GM12878 (cell line): ENCODE results near the gene ALOXE3. TPM values are rescaled to one million over a fixed set of nuclear protein-coding genes. Genes with fewer than 3 reads are reported as not detected.

Experiments
- ATAC-seq: fragments of 200-7000 bp; cut with Tn5 transposase; 3 replicates; pipeline ENCODE4 v1.9.1; 2020; ENCODE audit warnings: mild to moderate bottlenecking, moderate library complexity
- BruUV-seq: library from RNA; stranded (reverse); fragments of 400-500 nt; replicated peaks from 2 replicates; lab custom pipeline; 2021; lab: Mats Ljungman, UMichigan
- CTCF ChIA-PET: fragments of 300-600 bp; sonication (Branson Sonifier 250); formaldehyde crosslinking; extraction: SDS; loops from one replicate; lab custom pipeline; 2021; ENCODE audit warnings: inconsistent platforms; lab: Yijun Ruan, JAX
- POLR2A ChIA-PET: fragments of 350-600 bp; formaldehyde crosslinking; extraction: SDS; loops from one replicate; lab custom pipeline; 2021; ENCODE audit warnings: inconsistent platforms; lab: Charles Lee
- RAD21 ChIA-PET: fragments of 300-600 bp; sonication (Branson Sonifier 250); formaldehyde crosslinking; loops from one replicate; lab custom pipeline; 2023; ENCODE audit warnings: antibody characterized with exemption; ENCODE audit not compliant: unreplicated experiment; lab: Charles Lee
- SMC1A ChIA-PET: fragments of 300-600 bp; sonication (Branson Sonifier 250); formaldehyde crosslinking; loops from one replicate; lab custom pipeline; 2023; ENCODE audit not compliant: unreplicated experiment, uncharacterized antibody; lab: Charles Lee
- DNase-seq: peaks from one replicate; pipeline ENCODE4 v3.0.0-alpha.2; 2011; ENCODE audit warnings: low read depth, low spot score
- FAIRE-seq: peaks from 3 replicates; lab custom pipeline; 2011; peaks lifted over from hg19 to GRCh38; lab: Jason Lieb, UNC
- H2AFZ ChIP-seq: 2 replicates; pipeline ENCODE4 v1.6.0; 2011; ENCODE audit warnings: low read depth, low read length, control low read depth; ENCODE audit not compliant: control insufficient read depth
- H3K27ac ChIP-seq: 2 replicates; pipeline ENCODE4 v1.5.1; 2011; ENCODE audit warnings: control low read depth; ENCODE audit not compliant: control insufficient read depth, insufficient read depth
- H3K27me3 ChIP-seq, 2 experiments: replicated peaks in 1 of 2; 2 replicates each; pipeline versions ENCODE4 v1.6.0 to v1.6.1; 2011; ENCODE audit warnings: low read length in 1 of 2; ENCODE audit not compliant: control insufficient read depth in 2 of 2, insufficient read depth in 2 of 2
- H3K36me3 ChIP-seq, 2 experiments: 2 replicates each; pipeline ENCODE4 v1.5.1; 2011; ENCODE audit warnings: low read length in 1 of 2; ENCODE audit not compliant: control insufficient read depth in 2 of 2, insufficient read depth in 2 of 2
- H3K4me1 ChIP-seq: 2 replicates; pipeline ENCODE4 v1.6.1; 2011; ENCODE audit warnings: mild to moderate bottlenecking, low read length, moderate library complexity, mixed read lengths; ENCODE audit not compliant: control insufficient read depth, insufficient read depth
- H3K4me2 ChIP-seq: 2 replicates; pipeline ENCODE4 v1.6.0; 2011; ENCODE audit warnings: control low read depth; ENCODE audit not compliant: control insufficient read depth, insufficient read depth
- H3K4me3 ChIP-seq: fragments of 200-600 bp; sonication (generic); 2 replicates; pipeline ENCODE4 v1.5.1; 2016
- H3K79me2 ChIP-seq: 2 replicates; pipeline ENCODE4 v1.6.0; 2011; ENCODE audit warnings: low read length; ENCODE audit not compliant: control insufficient read depth, insufficient read depth
- H3K9ac ChIP-seq: 2 replicates; pipeline ENCODE4 v1.8.0; 2011; ENCODE audit warnings: low read length, control low read depth, mixed read lengths; ENCODE audit not compliant: control insufficient read depth, insufficient read depth
- H3K9me3 ChIP-seq: replicated peaks from 3 replicates; pipeline ENCODE4 v1.5.1; 2011; ENCODE audit warnings: mild to moderate bottlenecking, low read length; ENCODE audit not compliant: control insufficient read depth, insufficient read depth
- H4K20me1 ChIP-seq: 2 replicates; pipeline ENCODE4 v1.6.0; 2011; ENCODE audit not compliant: control insufficient read depth, insufficient read depth
- ASH2L ChIP-seq: fragments of 300-600, 200-600 bp; sonication (generic); IDR thresholded peaks from 2 replicates; pipeline ENCODE4 v1.6.1; 2017; ENCODE audit warnings: low read depth, mild to moderate bottlenecking, borderline replicate concordance
- ATF2 ChIP-seq: IDR thresholded peaks from 2 replicates; pipeline ENCODE4 v1.6.1; 2012; ENCODE audit warnings: low read length, inconsistent platforms
- ATF3 ChIP-seq: IDR thresholded peaks from 2 replicates; pipeline ENCODE4 v1.6.1; 2011; ENCODE audit warnings: low read depth, mild to moderate bottlenecking, low read length, moderate library complexity, borderline replicate concordance; ENCODE audit errors: extremely low read depth
- BCL3 ChIP-seq: IDR thresholded peaks from 2 replicates; pipeline ENCODE4 v1.6.1; 2011; ENCODE audit warnings: borderline replicate concordance, low read depth, mild to moderate bottlenecking, moderate library complexity, low read length; ENCODE audit not compliant: insufficient read depth, poor library complexity, severe bottlenecking
- BRCA1 ChIP-seq: IDR thresholded peaks from 2 replicates; pipeline ENCODE4 v1.6.1; 2011; ENCODE audit warnings: low read depth, low read length, improper control_type of control experiment
- CBFB ChIP-seq: IDR thresholded peaks from 2 replicates; pipeline ENCODE4 v1.6.1; 2016; ENCODE audit warnings: antibody characterized with exemption, low read depth
- CREB1 ChIP-seq: IDR thresholded peaks from 2 replicates; pipeline ENCODE4 v1.6.1; 2012; ENCODE audit warnings: low read depth, mild to moderate bottlenecking, inconsistent platforms
- CREM ChIP-seq: IDR thresholded peaks from 2 replicates; pipeline ENCODE4 v1.6.1; 2014; ENCODE audit warnings: antibody characterized with exemption, low read depth
- DPF2 ChIP-seq: fragments of 450-650 bp; IDR thresholded peaks from 2 replicates; pipeline ENCODE4 v1.6.1; 2017; ENCODE audit warnings: mild to moderate bottlenecking
- ESRRA ChIP-seq: IDR thresholded peaks from 2 replicates; pipeline ENCODE4 v1.6.1; 2012; ENCODE audit warnings: mild to moderate bottlenecking, low read length, improper control_type of control experiment
- FOXM1 ChIP-seq: IDR thresholded peaks from 2 replicates; pipeline ENCODE4 v1.6.1; 2012; ENCODE audit warnings: low read depth, mild to moderate bottlenecking, inconsistent platforms, low read length, moderate library complexity
- GABPA ChIP-seq: IDR thresholded peaks from 2 replicates; pipeline ENCODE4 v1.6.1; 2014; ENCODE audit warnings: antibody characterized with exemption, low read depth, mild to moderate bottlenecking, inconsistent platforms
- IRF3 ChIP-seq: fragments of 450-650 bp; IDR thresholded peaks from 2 replicates; pipeline ENCODE4 v1.6.1; 2014; ENCODE audit warnings: mild to moderate bottlenecking
- NBN ChIP-seq: fragments of 450-650 bp; IDR thresholded peaks from 2 replicates; pipeline ENCODE4 v1.6.1; 2016
- SRF ChIP-seq, 2 experiments: IDR thresholded peaks; 2 replicates each; pipeline ENCODE4 v1.6.1; 2011; ENCODE audit warnings: low read depth in 2 of 2, low read length in 2 of 2, mild to moderate bottlenecking in 1 of 2, moderate library complexity in 1 of 2
- STAT1 ChIP-seq: fragments of 450-650 bp; conservative IDR thresholded peaks from 2 replicates; pipeline ENCODE4 v1.6.1; 2014; ENCODE audit warnings: antibody characterized with exemption, mild to moderate bottlenecking
- ZBTB33 ChIP-seq: fragments of 450-650 bp; IDR thresholded peaks from 2 replicates; pipeline ENCODE4 v1.6.1; 2017; ENCODE audit warnings: mild to moderate bottlenecking
- ZSCAN29 ChIP-seq: fragments of 450-650 bp; IDR thresholded peaks from 2 replicates; pipeline ENCODE4 v1.6.1; 2017; ENCODE audit warnings: mild to moderate bottlenecking, moderate library complexity
- ZZZ3 ChIP-seq: IDR thresholded peaks from 2 replicates; pipeline ENCODE4 v1.6.1; 2011; ENCODE audit warnings: low read depth; ENCODE audit not compliant: control insufficient read depth, insufficient read length
- WGBS: methylation state at CpG from one replicate; pipeline ENCODE4 v1.1.6; 2016; ENCODE audit warnings: low lambda C conversion rate; ENCODE audit not compliant: insufficient replicate concordance, insufficient coverage; ENCODE audit errors: missing lambda C conversion rate; 5-methylcytosine and 5-hydroxymethylcytosine counted together
- in situ Hi-C: fragments of 300-500 bp; cut with MboI; formaldehyde crosslinking; loops from 9 replicates; pipeline ENCODE4 v1.14.3; 2018; ENCODE audit warnings: mixed read lengths
- intact Hi-C: fragments of 100-400 bp; cut with micrococcal nuclease; formaldehyde crosslinking; loops from one replicate; pipeline ENCODE4 v1.14.2; 2022; ENCODE audit not compliant: unreplicated experiment
- polyA plus RNA-seq, 11 experiments: library from polyadenylated mRNA; depleted of rRNA in 4 of 11; unstranded in 6 of 11; stranded (reverse) in 5 of 11; fragments of >200 nt; fragmentation: Nextera tagmentation in 4 of 11; fragmentation: Illumina TruSeq in 1 of 11; extraction: Ambion mirVana in 4 of 11; extraction: Trizol in 1 of 11; gene quantifications; 1 replicate in 1 of 11; 2 replicates in 10 of 11; pipeline versions ENCODE4 v1.2.1 to v1.2.3, GENCODE V29; 2011 to 2016; ENCODE audit warnings: inconsistent platforms in 2 of 11, missing spikeins in 2 of 11, low read depth in 1 of 11
- total RNA-seq, 4 experiments: library from RNA; depleted of rRNA in 3 of 4; stranded (reverse); fragments of >200 nt in 3 of 4; fragmentation: Illumina TruSeq in 1 of 4; extraction: Trizol in 1 of 4; gene quantifications; 2 replicates each; pipeline versions ENCODE4 v1.2.1 to v1.2.3, GENCODE V29; 2013 to 2021

The ALOXE3 gene
- total and polyA plus RNA-seq, 10 of the 15 experiments (the other 5 are each of a cell fraction or from before 2014, with no cell fraction given): 0.04 TPM; not detected in 9

- Histone ChIP-seq H3K4me3 (no peak overlapping the region), H3K4me1 (peaks cover 3% of the 10 kb centered on the region), H3K4me2 (no peak overlapping the region), H3K9ac (no peak overlapping the region), H2AFZ (no peak overlapping the region), H4K20me1 (no peaks in the 10 kb centered on the region), H3K27ac (no peak overlapping the region), H3K36me3 (peaks cover 5 to 27% of the 10 kb centered on the region in 2 experiments), H3K79me2 (no peaks in the 10 kb centered on the region), H3K27me3 (no peaks in the 10 kb centered on the region), H3K9me3 (no peaks in the 10 kb centered on the region)
- TF ChIP-seq ZZZ3 (no peak), ATF2 (no peak), IRF3 (no peak), ATF3 (no peak), GABPA (no peak), ASH2L (no peak), CREM (no peak), ZSCAN29 (no peak), BRCA1 (no peak), ESRRA (no peak), SRF (IDR thresholded peaks at IDR 0.05; ENCODE audit: low read depth in 2 of 2, low read length in 2 of 2) (no peak), ZBTB33 (no peak), DPF2 (no peak), NBN (no peak), CBFB (no peak), BCL3 (no peak), STAT1 (no peak), CREB1 (no peak), FOXM1 (no peak)
- intact Hi-C loops (no loop called here), in situ Hi-C loops (no loop called here)
- CTCF ChIA-PET: interaction anchor here (1.1 kb wide), 1 partner anchor 9 kb away, joined by 3 read pairs; no protein-coding TSS in a partner anchor
- 82% methylated on average over 10 of the region's 15 CpGs for WGBS
- RAD21 ChIA-PET: no interaction called here
- no TSS peak for BruUV-seq
- SMC1A ChIA-PET: no interaction called here
- DNase-seq: no peak
- FAIRE-seq: no peak
- no peak for ATAC-seq
- POLR2A ChIA-PET: interaction anchor here (0.6 kb wide), 1 partner anchor 10 kb away, joined by 4 read pairs; no protein-coding TSS in a partner anchor
These were observed 24.7 kb upstream of the ALOXE3 start for GRCh38 chr17:8142887-8143580.
